GM12891 (cell line): ENCODE data around the gene DIDO1.

Experiments
- POLR2A ChIP-seq: IDR thresholded peaks from 2 replicates; pipeline ENCODE4 v1.6.1; 2011; ENCODE audit warnings: low read depth, low read length, control low read depth
- POLR2AphosphoS5 ChIP-seq: IDR thresholded peaks from 2 replicates; pipeline ENCODE4 v1.6.1; 2011; ENCODE audit warnings: low read depth, low read length, control low read depth
- POU2F2 ChIP-seq: IDR thresholded peaks from 2 replicates; pipeline ENCODE4 v1.6.1; 2011; ENCODE audit warnings: low read depth, mild to moderate bottlenecking, control low read depth, low read length, moderate library complexity
- TAF1 ChIP-seq: IDR thresholded peaks from 2 replicates; pipeline ENCODE4 v1.6.1; 2011; ENCODE audit warnings: low read depth, low read length, control low read depth

GRCh38 chr20:62880935-62881661 is 45.2 kb downstream of the DIDO1 start:
- TF ChIP-seq TAF1 (no peak), POLR2AphosphoS5 (no peak), POLR2A (no peak), POU2F2 (no peak)
